HCT116 (cell line): ENCODE results near the gene ZNF554. TPM values are rescaled to one million over a fixed set of nuclear protein-coding genes. Genes with fewer than 3 reads are reported as not detected.

Experiments used
- ATAC-seq: fragments of 200-7000 bp; cut with Tn5 transposase; 2 replicates; pipeline ENCODE4 v1.9.1; 2020; ENCODE audit warnings: mild to moderate bottlenecking, moderate library complexity
- BruUV-seq: library from RNA; stranded (reverse); fragments of 400-500 nt; replicated peaks from 2 replicates; lab custom pipeline; 2021; lab: Mats Ljungman, UMichigan
- CTCF ChIA-PET: fragments of 300-600 bp; sonication (Branson Sonifier 250); formaldehyde crosslinking; loops from one replicate; lab custom pipeline; 2021; ENCODE audit warnings: antibody characterized with exemption; lab: Charles Lee
- POLR2A ChIA-PET: fragments of 300-600, 350-600 bp; sonication (Branson Sonifier 250); formaldehyde crosslinking; loops from one replicate; lab custom pipeline; 2021; ENCODE audit warnings: antibody characterized with exemption; lab: Charles Lee
- RAD21 ChIA-PET, 2 experiments: fragments of 300-600 bp; sonication (Branson Sonifier 250); formaldehyde crosslinking; loops; one replicate each; lab custom pipeline; 2023; ENCODE audit warnings: low total read pairs in 2 of 2; ENCODE audit not compliant: uncharacterized antibody in 2 of 2, unreplicated experiment in 2 of 2, low non-redundant PET in 1 of 2; lab: Charles Lee
- DNase-seq: peaks from one replicate; pipeline ENCODE4 v3.0.0-alpha.2; 2010; ENCODE audit warnings: low read depth, low spot score
- H2AFZ ChIP-seq: fragments of 200-600 bp; shearing (Covaris generic), sonication (generic); 2 replicates; pipeline ENCODE4 v1.6.1; 2017; ENCODE audit warnings: low read depth, mixed run types, mixed read lengths, antibody characterized with exemption, low read length; ENCODE audit not compliant: poor library complexity, severe bottlenecking
- H3K27ac ChIP-seq: 2 replicates; pipeline ENCODE4 v1.5.1; 2012; ENCODE audit warnings: low read depth, low read length
- H3K27me3 ChIP-seq: fragments of 200-600 bp; sonication (generic); 2 replicates; pipeline ENCODE4 v1.6.1; 2016; ENCODE audit warnings: mixed run types, low read length, mixed read lengths; ENCODE audit not compliant: insufficient read depth
- H3K36me3 ChIP-seq, 2 experiments: fragments of 200-500 bp in 1 of 2; fragments of 200-600 bp in 1 of 2; sonication (Bioruptor generic) in 1 of 2; sonication (generic) in 1 of 2; 2 replicates each; pipeline versions ENCODE4 v1.5.1 to v1.6.1; 2014 to 2016; ENCODE audit warnings: low read length in 2 of 2, inconsistent platforms in 1 of 2, mixed read lengths in 1 of 2, mixed run types in 1 of 2; ENCODE audit not compliant: insufficient read depth in 2 of 2, control insufficient read depth in 1 of 2
- H3K4me1 ChIP-seq, 2 experiments: fragments of 200-600 bp in 1 of 2; sonication (generic) in 1 of 2; 2 replicates each; pipeline versions ENCODE4 v1.5.1 to v1.6.1; 2012 to 2017; ENCODE audit warnings: low read length in 2 of 2, inconsistent platforms in 1 of 2, mild to moderate bottlenecking in 1 of 2, mixed read lengths in 1 of 2, mixed run types in 1 of 2, moderate library complexity in 1 of 2; ENCODE audit not compliant: insufficient read depth in 2 of 2, control insufficient read depth in 1 of 2
- H3K4me2 ChIP-seq: fragments of 200-600 bp; sonication (generic); 2 replicates; pipeline ENCODE4 v1.6.1; 2017; ENCODE audit warnings: mixed run types, low read length, mixed read lengths
- H3K4me3 ChIP-seq, 2 experiments: fragments of 200-600 bp in 1 of 2; sonication (generic) in 1 of 2; replicated peaks in 1 of 2; 2 replicates each; pipeline ENCODE4 v1.5.1; 2011 to 2016; ENCODE audit warnings: low read length in 2 of 2, control low read depth in 1 of 2, low read depth in 1 of 2, mild to moderate bottlenecking in 1 of 2, mixed read lengths in 1 of 2, mixed run types in 1 of 2
- H3K79me2 ChIP-seq: fragments of 200-600 bp; sonication (generic); 2 replicates; pipeline ENCODE4 v1.6.1; 2017; ENCODE audit warnings: mild to moderate bottlenecking, mixed run types, low read length, moderate library complexity, mixed read lengths; ENCODE audit not compliant: insufficient read depth
- H3K9ac ChIP-seq: fragments of 200-600 bp; sonication (generic); 2 replicates; pipeline ENCODE4 v1.6.1; 2016; ENCODE audit warnings: low read length, mixed read lengths
- H3K9me2 ChIP-seq: fragments of 200-600 bp; sonication (generic), shearing (Covaris generic); 2 replicates; pipeline ENCODE4 v1.6.1; 2017; ENCODE audit warnings: mixed run types, mild to moderate bottlenecking, moderate library complexity; ENCODE audit not compliant: insufficient read depth
- H3K9me3 ChIP-seq, 2 experiments: fragments of 200-500 bp in 1 of 2; fragments of 200-600 bp in 1 of 2; sonication (Bioruptor generic) in 1 of 2; sonication (generic) in 1 of 2; 2 replicates each; pipeline ENCODE4 v1.6.1; 2014 to 2017; ENCODE audit warnings: low read length in 2 of 2, mixed read lengths in 2 of 2, inconsistent platforms in 1 of 2, low read depth in 1 of 2, mild to moderate bottlenecking in 1 of 2, mixed run types in 1 of 2, moderate library complexity in 1 of 2; ENCODE audit not compliant: control insufficient read depth in 1 of 2, insufficient read depth in 1 of 2
- H4K20me1 ChIP-seq: fragments of 200-600 bp; sonication (generic), shearing (Covaris generic); 2 replicates; pipeline ENCODE4 v1.6.1; 2017; ENCODE audit warnings: mixed run types, mild to moderate bottlenecking, moderate library complexity; ENCODE audit not compliant: insufficient read depth
- CBX3 ChIP-seq: IDR thresholded peaks from 2 replicates; pipeline ENCODE4 v1.6.1; 2012; ENCODE audit warnings: low read depth
- CEBPB ChIP-seq: IDR thresholded peaks from 2 replicates; pipeline ENCODE4 v1.6.1; 2012; ENCODE audit warnings: low read depth
- EGR1 ChIP-seq: IDR thresholded peaks from 2 replicates; pipeline ENCODE4 v1.6.1; 2012; ENCODE audit warnings: low read depth
- EZH2 ChIP-seq: fragments of 200-600 bp; sonication (generic); IDR thresholded peaks from 2 replicates; pipeline ENCODE4 v1.6.1; 2017; ENCODE audit warnings: antibody characterized with exemption, mixed run types
- EZH2phosphoT487 ChIP-seq: fragments of 200-600 bp; IDR thresholded peaks from 2 replicates; pipeline ENCODE4 v1.6.1; 2018; ENCODE audit warnings: antibody characterized with exemption, borderline replicate concordance
- FOSL1 ChIP-seq: IDR thresholded peaks from 2 replicates; pipeline ENCODE4 v1.6.1; 2012; ENCODE audit warnings: low read depth
- JUND ChIP-seq: IDR thresholded peaks from 2 replicates; pipeline ENCODE4 v1.6.1; 2012
- POLR2A ChIP-seq: IDR thresholded peaks from 2 replicates; pipeline ENCODE4 v1.7.0; 2011; ENCODE audit warnings: borderline replicate concordance; ENCODE audit not compliant: insufficient read depth, insufficient read length; ENCODE audit errors: extremely low read depth
- POLR2AphosphoS5 ChIP-seq: IDR thresholded peaks from 2 replicates; pipeline ENCODE4 v1.6.1; 2011; ENCODE audit warnings: mild to moderate bottlenecking, low read depth, low read length, moderate library complexity
- SIN3A ChIP-seq: IDR thresholded peaks from 2 replicates; pipeline ENCODE4 v1.6.1; 2012; ENCODE audit warnings: low read depth
- SP1 ChIP-seq: IDR thresholded peaks from 2 replicates; pipeline ENCODE4 v1.6.1; 2012; ENCODE audit warnings: low read depth
- YY1 ChIP-seq: IDR thresholded peaks from 2 replicates; pipeline ENCODE4 v1.6.1; 2011; ENCODE audit warnings: low read length, low read depth, moderate library complexity, mild to moderate bottlenecking; ENCODE audit not compliant: insufficient replicate concordance; ENCODE audit errors: extremely low read depth
- ZFX ChIP-seq: fragments of 450-650 bp; IDR thresholded peaks from 2 replicates; pipeline ENCODE4 v1.6.1; 2017
- intact Hi-C: fragments of 100-400 bp; cut with micrococcal nuclease; formaldehyde crosslinking; loops from 2 replicates; pipeline ENCODE4 v1.10.0; 2022
- total RNA-seq: library from RNA; stranded (reverse); gene quantifications from one replicate; pipeline ENCODE4 v1.2.1, GENCODE V29; 2021; ENCODE audit not compliant: unreplicated experiment
- TF ChIP-seq, protein P1 (sequence below), 3 experiments: fragments of 200-600 bp in 1 of 3; sonication (generic) in 1 of 3; IDR thresholded peaks in 2 of 3; conservative IDR thresholded peaks in 1 of 3; 2 replicates each; pipeline ENCODE4 v1.5.1; 2012 to 2017; ENCODE audit warnings: low read depth in 2 of 3, low read length in 2 of 3, antibody characterized with exemption in 1 of 3, borderline replicate concordance in 1 of 3, control low read depth in 1 of 3, mild to moderate bottlenecking in 1 of 3, mixed read lengths in 1 of 3, mixed run types in 1 of 3, moderate library complexity in 1 of 3; ENCODE audit not compliant: insufficient read depth in 1 of 3
- TF ChIP-seq, protein P2 (sequence below): IDR thresholded peaks from 2 replicates; pipeline ENCODE4 v1.6.1; 2012; ENCODE audit warnings: low read depth

Gene ZNF554
- total RNA-seq, 1 experiment from 2014 or later = 4.0 TPM

GRCh38 chr19:2805261-2805900, 14.3 kb upstream of the ZNF554 start:
- Histone ChIP-seq H3K9me3 (no peaks in the 10 kb centered on the region), H3K79me2 (peaks cover 34% of the 10 kb centered on the region; the same call in 1 of the 2 replicates), H3K9ac (no peak overlapping the region), H3K4me2 (no peak overlapping the region), H4K20me1 (no peaks in the 10 kb centered on the region), H3K36me3 (peaks cover 37 to 55% of the 10 kb centered on the region in 2 experiments; a peak in 3 of 4 replicates), H3K9me2 (no peaks in the 10 kb centered on the region), H2AFZ (no peak overlapping the region), H3K4me1 (no peaks in the 10 kb centered on the region), H3K4me3 (no peak overlapping the region), H3K27ac (no peak overlapping the region), H3K27me3 (no peaks in the 10 kb centered on the region)
- no TSS peak for BruUV-seq
- ChIA-PET CTCF (no interaction called here), POLR2A (no interaction called here), RAD21 (no interaction called here)
- no peak for ATAC-seq
- DNase-seq = no peak
- no peak for TF ChIP-seq POLR2AphosphoS5
- TF ChIP-seq SIN3A = no peak
- no peak for TF ChIP-seq CEBPB
- TF ChIP-seq YY1 = no peak
- TF ChIP-seq SP1 = no peak
- no peak for TF ChIP-seq POLR2A
- TF ChIP-seq CBX3 = no peak
- no peak for TF ChIP-seq EZH2phosphoT487
- no peak for TF ChIP-seq FOSL1
- TF ChIP-seq JUND = no peak
- no peak for TF ChIP-seq ZFX
- intact Hi-C loops = no loop called here

GRCh38 chr19:2805991-2806649, 13.5 kb upstream of the ZNF554 start:
- POLR2A ChIA-PET = no interaction called here
- Histone ChIP-seq H3K79me2 (peaks cover 29% of the 10 kb centered on the region; the same call in 1 of the 2 replicates), H3K36me3 (peaks cover 32 to 55% of the 10 kb centered on the region in 2 experiments; a peak in 3 of 4 replicates), H2AFZ (no peak overlapping the region), H3K27me3 (no peaks in the 10 kb centered on the region), H3K9me3 (no peaks in the 10 kb centered on the region), H3K27ac (no peak overlapping the region), H3K4me2 (no peak overlapping the region), H3K4me3 (no peak overlapping the region), H3K4me1 (no peaks in the 10 kb centered on the region), H3K9me2 (no peaks in the 10 kb centered on the region), H4K20me1 (no peaks in the 10 kb centered on the region), H3K9ac (no peak overlapping the region)
- RAD21 ChIA-PET = no interaction called here
- CTCF ChIA-PET = no interaction called here
- no TSS peak for BruUV-seq
- ATAC-seq (no peak), DNase-seq (no peak)
- intact Hi-C loops = no loop called here
- TF ChIP-seq SP1 (no peak), EZH2 (no peak), EZH2phosphoT487 (no peak), POLR2AphosphoS5 (no peak), EGR1 (no peak), FOSL1 (no peak), CBX3 (no peak), JUND (no peak)
- TF ChIP-seq, protein P1, sequence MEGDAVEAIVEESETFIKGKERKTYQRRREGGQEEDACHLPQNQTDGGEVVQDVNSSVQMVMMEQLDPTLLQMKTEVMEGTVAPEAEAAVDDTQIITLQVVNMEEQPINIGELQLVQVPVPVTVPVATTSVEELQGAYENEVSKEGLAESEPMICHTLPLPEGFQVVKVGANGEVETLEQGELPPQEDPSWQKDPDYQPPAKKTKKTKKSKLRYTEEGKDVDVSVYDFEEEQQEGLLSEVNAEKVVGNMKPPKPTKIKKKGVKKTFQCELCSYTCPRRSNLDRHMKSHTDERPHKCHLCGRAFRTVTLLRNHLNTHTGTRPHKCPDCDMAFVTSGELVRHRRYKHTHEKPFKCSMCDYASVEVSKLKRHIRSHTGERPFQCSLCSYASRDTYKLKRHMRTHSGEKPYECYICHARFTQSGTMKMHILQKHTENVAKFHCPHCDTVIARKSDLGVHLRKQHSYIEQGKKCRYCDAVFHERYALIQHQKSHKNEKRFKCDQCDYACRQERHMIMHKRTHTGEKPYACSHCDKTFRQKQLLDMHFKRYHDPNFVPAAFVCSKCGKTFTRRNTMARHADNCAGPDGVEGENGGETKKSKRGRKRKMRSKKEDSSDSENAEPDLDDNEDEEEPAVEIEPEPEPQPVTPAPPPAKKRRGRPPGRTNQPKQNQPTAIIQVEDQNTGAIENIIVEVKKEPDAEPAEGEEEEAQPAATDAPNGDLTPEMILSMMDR (IDR thresholded peaks at IDR 0.05 in 2 of 3, conservative IDR thresholded peaks at IDR 0.05 in 1 of 3; ENCODE audit: borderline replicate concordance in 1 of 3, insufficient read depth in 1 of 3, low read depth in 2 of 3, low read length in 2 of 3) = no peak
- TF ChIP-seq, protein P2, sequence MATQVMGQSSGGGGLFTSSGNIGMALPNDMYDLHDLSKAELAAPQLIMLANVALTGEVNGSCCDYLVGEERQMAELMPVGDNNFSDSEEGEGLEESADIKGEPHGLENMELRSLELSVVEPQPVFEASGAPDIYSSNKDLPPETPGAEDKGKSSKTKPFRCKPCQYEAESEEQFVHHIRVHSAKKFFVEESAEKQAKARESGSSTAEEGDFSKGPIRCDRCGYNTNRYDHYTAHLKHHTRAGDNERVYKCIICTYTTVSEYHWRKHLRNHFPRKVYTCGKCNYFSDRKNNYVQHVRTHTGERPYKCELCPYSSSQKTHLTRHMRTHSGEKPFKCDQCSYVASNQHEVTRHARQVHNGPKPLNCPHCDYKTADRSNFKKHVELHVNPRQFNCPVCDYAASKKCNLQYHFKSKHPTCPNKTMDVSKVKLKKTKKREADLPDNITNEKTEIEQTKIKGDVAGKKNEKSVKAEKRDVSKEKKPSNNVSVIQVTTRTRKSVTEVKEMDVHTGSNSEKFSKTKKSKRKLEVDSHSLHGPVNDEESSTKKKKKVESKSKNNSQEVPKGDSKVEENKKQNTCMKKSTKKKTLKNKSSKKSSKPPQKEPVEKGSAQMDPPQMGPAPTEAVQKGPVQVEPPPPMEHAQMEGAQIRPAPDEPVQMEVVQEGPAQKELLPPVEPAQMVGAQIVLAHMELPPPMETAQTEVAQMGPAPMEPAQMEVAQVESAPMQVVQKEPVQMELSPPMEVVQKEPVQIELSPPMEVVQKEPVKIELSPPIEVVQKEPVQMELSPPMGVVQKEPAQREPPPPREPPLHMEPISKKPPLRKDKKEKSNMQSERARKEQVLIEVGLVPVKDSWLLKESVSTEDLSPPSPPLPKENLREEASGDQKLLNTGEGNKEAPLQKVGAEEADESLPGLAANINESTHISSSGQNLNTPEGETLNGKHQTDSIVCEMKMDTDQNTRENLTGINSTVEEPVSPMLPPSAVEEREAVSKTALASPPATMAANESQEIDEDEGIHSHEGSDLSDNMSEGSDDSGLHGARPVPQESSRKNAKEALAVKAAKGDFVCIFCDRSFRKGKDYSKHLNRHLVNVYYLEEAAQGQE = no peak
